H4 (cell line): ENCODE data around the gene WBP1. TPM values are rescaled to one million over a fixed set of nuclear protein-coding genes. Genes with fewer than 3 reads are reported as not detected.

Experiments used
- DNase-seq: peaks from one replicate; pipeline ENCODE4 v3.0.0-alpha.2; 2015; ENCODE audit warnings: low spot score
- total RNA-seq: library from RNA; depleted of rRNA; stranded (reverse); fragments of >200 nt; shearing (Covaris generic); gene quantifications from 2 replicates; pipeline ENCODE4 v1.2.3, GENCODE V29; 2014; rRNA removed

The WBP1 gene
- total RNA-seq, 1 experiment from 2014 or later, result 86.8 TPM

DNA sequence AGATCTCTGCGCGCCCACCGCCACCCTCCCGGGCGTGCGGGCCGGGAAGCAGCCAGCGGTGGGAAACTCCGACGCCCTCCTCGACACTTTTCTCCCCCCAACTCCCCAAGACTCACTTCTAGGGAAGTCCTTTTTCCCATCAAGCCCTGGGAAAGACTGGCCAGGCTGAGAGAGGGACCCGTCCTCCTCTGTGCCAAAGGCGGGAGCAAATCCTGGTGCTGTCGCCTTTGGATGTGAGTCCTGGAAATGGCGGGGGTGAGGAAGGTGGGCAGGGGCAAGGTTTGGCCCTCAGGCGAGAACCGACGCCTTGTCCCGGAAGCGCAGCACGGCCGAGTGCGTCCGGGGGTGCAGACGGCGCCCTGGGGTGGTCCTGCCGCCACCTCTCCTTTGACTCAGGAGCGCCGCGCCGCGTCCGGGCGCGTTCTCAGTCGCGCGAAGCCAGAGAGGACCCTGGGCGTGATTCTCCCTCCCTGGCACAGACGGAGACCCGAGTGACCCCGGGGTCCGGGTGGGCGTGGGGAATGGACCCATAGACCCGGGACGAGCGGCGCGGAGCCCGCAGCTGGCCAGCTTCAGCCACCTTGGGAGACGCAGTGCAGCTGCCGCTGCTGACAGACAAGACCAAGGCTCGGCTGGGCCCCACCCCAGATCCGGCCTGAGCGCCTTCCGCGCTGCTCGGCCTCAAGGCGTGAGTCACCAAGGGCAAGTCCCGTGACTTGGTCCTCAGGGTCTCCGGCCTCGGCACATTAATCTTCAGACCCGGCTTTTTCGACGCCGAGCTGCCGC is 44.7 kb downstream of the WBP1 start:
- DNase-seq, result peak; percentile 60

DNA sequence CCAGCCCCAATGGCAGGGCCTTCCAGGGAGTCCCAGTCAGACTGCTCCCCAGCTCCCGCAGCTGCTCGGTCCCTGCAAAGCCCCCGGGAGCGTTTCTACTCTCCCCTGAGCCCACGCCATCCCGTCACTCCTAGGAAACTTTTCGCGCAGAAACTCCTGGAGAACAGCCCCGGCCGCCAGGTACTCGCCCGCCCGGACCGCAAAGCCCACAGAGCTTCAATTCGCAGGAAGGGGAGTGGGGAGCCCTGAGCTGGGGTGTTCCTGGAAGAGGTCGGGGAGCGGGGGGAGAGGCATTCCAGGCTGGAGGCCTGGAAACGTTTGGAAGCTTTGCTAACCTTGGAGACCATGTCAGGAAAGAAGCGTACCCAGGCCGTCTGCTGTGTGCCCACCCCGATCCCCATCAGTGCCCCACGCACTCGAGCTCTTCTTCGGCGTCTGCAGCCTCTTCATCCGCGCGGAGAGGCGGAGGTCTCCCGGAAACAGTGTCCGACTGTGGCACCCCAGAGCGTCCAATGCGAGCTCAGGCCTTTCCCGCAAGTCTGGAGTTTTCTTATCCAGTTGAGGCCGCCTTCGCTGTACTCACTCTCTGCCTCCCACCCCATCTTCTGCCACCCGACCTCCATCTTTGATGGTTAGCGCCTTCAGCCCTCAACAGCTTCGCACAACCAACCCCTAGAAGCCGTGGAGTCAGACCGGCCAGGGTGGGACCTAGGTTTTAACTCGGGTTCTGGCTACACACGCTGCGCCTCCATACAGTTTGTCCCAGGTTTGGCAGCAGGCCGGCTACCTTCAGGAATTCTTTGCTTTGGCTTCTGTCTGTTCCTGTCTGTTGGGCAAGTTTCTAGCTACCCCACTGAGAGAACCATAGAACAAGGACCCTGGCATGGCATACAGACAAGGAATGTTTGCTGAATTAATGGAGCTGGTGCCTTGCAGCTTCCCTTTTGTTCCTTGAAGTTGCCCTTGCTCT is 45.6 kb downstream of the WBP1 start:
- DNase-seq, result no peak

DNA sequence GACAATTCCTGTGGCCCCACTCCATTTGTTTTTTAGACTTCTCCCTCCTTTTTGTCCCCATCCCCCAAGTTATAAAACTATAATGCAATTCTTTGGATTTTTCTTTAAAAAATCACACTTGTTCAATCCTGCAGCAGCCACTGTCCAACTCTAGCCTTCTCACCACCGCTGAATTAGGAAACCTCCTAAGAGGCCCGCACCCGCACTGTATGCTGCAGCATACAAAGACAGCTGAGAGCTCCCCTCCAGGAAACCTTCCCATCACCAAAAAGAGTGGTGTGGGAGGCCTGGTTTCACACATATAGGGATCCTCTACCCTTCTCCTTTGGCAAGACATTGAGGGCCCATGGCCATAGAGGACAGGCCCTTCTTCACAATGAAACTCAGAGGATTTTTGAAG is 46.4 kb downstream of the WBP1 start:
- no peak for DNase-seq

DNA sequence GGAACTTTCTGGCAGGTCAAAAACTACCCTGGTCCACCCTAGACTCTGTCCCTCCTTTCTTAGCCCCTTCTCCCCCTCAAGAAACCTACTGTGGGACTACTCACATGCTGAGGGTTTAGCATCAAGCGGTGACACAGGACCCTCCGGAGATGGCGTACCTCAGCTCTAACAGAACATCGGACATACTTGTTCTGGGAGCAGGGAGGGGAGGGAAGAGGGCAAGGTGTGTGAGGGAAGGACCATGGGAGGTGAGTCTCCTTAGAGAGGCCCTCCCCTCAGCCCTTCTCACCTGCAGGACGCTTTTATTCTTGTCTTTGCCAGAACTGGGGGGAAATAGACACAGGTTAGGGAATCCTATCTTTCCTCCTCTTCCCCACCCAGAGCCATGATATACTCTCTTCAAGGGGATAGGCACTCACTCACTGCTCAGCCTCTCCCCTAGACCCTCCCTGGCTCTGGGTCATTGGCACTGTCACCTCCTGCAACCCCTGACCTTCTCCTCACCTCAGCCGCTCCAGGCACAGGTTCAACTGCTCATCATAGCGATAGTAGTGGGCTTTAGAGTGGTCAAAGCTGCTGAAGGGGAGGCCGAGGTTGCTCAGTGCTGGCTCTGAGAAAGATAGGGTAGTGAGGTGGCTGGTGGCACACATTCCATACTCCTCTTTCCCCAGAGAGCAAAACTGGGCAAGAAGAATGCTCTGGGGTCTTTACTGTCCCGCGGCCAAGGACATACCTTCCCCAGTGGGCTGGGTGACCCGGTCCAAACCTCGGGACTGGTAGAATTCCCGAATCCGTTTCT is 47.4 kb downstream of the WBP1 start:
- no peak for DNase-seq

DNA sequence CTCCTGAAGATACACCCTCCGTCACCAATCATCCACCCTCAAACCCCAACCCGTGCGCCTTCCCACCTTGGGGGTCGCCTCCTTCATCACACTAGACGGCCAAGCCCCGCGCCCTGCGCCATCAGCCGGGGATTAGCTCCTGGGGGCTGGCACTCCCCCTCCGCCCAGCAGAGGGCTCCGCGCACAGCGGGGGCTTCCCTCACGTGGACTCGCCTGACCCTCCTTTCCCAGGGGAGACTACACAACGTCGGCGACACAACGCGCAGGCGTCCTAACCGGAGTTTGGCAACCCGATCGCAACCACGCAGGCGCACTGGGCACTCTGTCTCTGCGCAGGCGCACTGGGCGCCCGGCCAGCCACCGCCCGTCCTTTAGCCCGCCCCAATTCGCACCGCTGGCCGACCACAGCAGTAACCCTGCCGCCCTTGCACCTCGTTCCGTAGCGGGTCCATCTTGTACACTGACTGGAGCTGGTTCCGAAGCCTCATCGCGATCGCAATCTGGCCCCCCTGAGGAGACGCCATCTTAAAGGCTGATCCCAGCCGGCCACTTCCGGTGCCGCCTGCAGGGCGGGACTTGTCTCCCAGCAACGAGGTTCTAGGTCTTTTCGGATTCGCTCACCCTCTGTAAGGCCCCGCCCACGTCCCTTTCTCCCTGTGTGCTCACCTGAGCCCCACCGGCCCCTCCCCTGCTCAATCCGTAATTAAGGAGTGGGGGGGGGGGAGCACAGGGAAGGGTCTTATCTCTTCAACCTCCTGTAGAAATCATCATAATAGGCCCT is 49.1 kb downstream of the WBP1 start, which contains the start of gene PCGF1:
TSS of gene PCGF1 (minus strand) at position 551 of the 781 bp plus-strand sequence. CDS start at position 524, 27 bp downstream.
- DNase-seq, result peak; percentile 96

DNA sequence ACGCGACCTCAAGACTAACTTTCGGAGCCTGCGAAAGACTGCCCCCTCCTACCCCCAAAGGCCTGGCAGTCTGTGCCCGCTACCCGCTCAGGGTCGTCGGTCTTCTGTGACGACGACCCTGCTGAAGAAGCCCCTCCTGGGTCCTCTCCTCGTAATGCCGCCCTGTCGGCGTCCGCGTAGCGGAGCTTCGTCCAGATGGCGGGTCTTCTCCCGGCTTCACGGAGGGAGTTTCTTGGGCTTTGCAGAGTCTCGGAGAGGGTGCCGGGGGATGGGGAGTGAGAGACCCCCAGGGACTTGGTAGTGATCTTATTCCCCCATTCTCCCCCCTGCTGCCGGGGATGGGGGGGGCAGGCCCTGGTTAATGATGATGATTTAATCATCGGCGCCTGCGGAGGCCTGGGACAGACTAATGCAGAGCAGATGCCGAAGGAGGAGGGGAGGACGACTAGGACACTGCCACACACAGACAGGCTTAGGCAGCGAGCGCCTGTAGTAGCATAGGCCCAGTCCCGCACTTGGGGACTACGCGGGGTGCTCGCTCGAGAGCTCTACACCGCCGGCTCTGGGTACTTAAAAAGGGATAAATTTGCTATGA is 49.8 kb downstream of the WBP1 start:
- no peak for DNase-seq

DNA sequence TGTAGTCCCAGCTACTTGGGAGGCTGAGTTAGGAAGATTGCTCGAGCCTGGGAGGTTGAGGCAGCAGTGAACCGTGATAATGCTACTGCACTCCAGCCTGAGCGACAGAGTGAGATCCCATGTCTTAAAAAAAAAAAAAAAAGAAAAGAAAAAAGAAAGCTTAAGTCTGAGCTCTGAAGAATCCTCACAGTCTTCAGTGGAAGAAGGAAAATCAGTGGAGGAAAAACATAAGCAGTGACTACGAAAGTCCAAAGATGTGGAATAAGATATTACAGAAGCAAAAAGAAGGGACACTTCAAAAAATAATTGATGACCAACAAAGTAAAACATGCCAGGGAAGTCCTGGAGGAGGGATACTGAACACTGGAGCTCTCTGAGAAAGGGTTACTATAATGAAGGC is 52.0 kb downstream of the WBP1 start:
- no peak for DNase-seq

Other genes with a start within 250 kb of the WBP1 start
- gene SLC4A5, start 115.0 kb upstream of the WBP1 start, total RNA-seq, result 0.02 and 0.23 TPM in 2 replicates
- 55.1 and 67.2 TPM in 2 replicates for gene DCTN1, start 78.1 kb upstream of the WBP1 start, total RNA-seq
- 0.53 and 0.70 TPM in 2 replicates for gene C2orf81, start 36.8 kb upstream of the WBP1 start, total RNA-seq
- gene WDR54, start 36.7 kb upstream of the WBP1 start, total RNA-seq, result 32.6 and 43.4 TPM in 2 replicates
- 9.4 and 10.5 TPM in 2 replicates for gene RTKN, start 16.5 kb upstream of the WBP1 start, total RNA-seq
- 30.1 and 55.7 TPM in 2 replicates for gene INO80B, start 3.4 kb upstream of the WBP1 start, total RNA-seq
- gene MOGS, start 6.9 kb downstream of the WBP1 start, total RNA-seq, result 43.1 and 52.7 TPM in 2 replicates
- 25.3 and 42.4 TPM in 2 replicates for gene MRPL53, start 14.2 kb downstream of the WBP1 start, total RNA-seq
- 1.8 and 2.2 TPM in 2 replicates for gene CCDC142, start 24.6 kb downstream of the WBP1 start, total RNA-seq
- 9.2 and 10.7 TPM in 2 replicates for gene TTC31, start 24.6 kb downstream of the WBP1 start, total RNA-seq
- gene LBX2, start 41.2 kb downstream of the WBP1 start, total RNA-seq, result 0.97 TPM in 1 of 2 replicates, not detected in the other
- gene PCGF1, start 49.3 kb downstream of the WBP1 start, total RNA-seq, result 17.0 and 25.7 TPM in 2 replicates
- not detected in 2 replicates for gene TLX2, start 56.0 kb downstream of the WBP1 start, total RNA-seq
- gene DQX1, start 67.8 kb downstream of the WBP1 start, total RNA-seq, result not detected in 2 replicates
- 95.4 and 102 TPM in 2 replicates for gene AUP1, start 71.3 kb downstream of the WBP1 start, total RNA-seq
- 40.5 and 49.5 TPM in 2 replicates for gene HTRA2, start 71.5 kb downstream of the WBP1 start, total RNA-seq
- 2.0 and 2.4 TPM in 2 replicates for gene LOXL3, start 95.5 kb downstream of the WBP1 start, total RNA-seq
- 0.84 and 2.1 TPM in 2 replicates for gene DOK1, start 96.3 kb downstream of the WBP1 start, total RNA-seq
- not detected in 2 replicates for gene M1AP, start 189.9 kb downstream of the WBP1 start, total RNA-seq
- gene SEMA4F, start 195.8 kb downstream of the WBP1 start, total RNA-seq, result 6.5 and 6.8 TPM in 2 replicates